Measurements from ENCODE around the gene TRDN. TPM values are rescaled to one million over a fixed set of nuclear protein-coding genes. Genes with fewer than 3 reads are reported as not detected.
"Not testable (repeated sequence)": the region's sequence is repeated elsewhere in the genome, so short reads cannot be mapped to it uniquely, and the experiment has no call there.

Gene TRDN
- total RNA-seq, 2 donors from 2014 or later: 1.9 to 2.2 TPM

DNA sequence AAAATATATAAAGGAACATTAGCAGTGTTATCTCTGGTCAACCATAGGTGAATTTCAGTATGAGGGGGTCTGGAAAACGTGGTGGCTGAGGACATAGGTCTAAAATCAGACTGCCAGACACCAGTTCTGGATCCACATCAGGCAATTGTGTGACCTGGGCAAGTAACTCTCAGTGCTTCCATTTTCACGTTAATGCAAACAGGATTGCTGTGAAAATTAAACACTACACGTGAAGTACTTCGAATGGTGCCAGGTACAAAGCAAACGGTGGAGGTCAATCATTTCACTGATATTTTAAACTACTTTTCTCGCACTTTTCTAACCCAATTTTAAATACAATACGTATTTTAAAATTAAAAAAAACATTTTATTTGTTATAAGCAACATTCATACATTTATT lies 315.7 kb downstream of the TRDN start:
- Histone ChIP-seq H3K4me3 (no peak overlapping the region), H3K36me3 (no peaks in the 10 kb centered on the region), H3K27me3 (replicated peaks; ENCODE audit: insufficient read depth) (no peaks in the 10 kb centered on the region), H3K9me3 (no peaks in the 10 kb centered on the region), H3K27ac (no peak overlapping the region), H3K4me1 (replicated peaks) (no peaks in the 10 kb centered on the region)
- intact Hi-C loops (cut with DNase I): no loop called here
- 71% methylated on average over 7 of the region's 7 CpGs for WGBS
- TF ChIP-seq, protein P1, sequence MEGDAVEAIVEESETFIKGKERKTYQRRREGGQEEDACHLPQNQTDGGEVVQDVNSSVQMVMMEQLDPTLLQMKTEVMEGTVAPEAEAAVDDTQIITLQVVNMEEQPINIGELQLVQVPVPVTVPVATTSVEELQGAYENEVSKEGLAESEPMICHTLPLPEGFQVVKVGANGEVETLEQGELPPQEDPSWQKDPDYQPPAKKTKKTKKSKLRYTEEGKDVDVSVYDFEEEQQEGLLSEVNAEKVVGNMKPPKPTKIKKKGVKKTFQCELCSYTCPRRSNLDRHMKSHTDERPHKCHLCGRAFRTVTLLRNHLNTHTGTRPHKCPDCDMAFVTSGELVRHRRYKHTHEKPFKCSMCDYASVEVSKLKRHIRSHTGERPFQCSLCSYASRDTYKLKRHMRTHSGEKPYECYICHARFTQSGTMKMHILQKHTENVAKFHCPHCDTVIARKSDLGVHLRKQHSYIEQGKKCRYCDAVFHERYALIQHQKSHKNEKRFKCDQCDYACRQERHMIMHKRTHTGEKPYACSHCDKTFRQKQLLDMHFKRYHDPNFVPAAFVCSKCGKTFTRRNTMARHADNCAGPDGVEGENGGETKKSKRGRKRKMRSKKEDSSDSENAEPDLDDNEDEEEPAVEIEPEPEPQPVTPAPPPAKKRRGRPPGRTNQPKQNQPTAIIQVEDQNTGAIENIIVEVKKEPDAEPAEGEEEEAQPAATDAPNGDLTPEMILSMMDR (IDR thresholded peaks at IDR 0.05): no peak
- TF ChIP-seq POLR2AphosphoS5 (IDR thresholded peaks at IDR 0.05) (no peak), POLR2A (IDR thresholded peaks at IDR 0.05) (no peak)
- no peak for DNase-seq (ENCODE audit: low spot score)

DNA sequence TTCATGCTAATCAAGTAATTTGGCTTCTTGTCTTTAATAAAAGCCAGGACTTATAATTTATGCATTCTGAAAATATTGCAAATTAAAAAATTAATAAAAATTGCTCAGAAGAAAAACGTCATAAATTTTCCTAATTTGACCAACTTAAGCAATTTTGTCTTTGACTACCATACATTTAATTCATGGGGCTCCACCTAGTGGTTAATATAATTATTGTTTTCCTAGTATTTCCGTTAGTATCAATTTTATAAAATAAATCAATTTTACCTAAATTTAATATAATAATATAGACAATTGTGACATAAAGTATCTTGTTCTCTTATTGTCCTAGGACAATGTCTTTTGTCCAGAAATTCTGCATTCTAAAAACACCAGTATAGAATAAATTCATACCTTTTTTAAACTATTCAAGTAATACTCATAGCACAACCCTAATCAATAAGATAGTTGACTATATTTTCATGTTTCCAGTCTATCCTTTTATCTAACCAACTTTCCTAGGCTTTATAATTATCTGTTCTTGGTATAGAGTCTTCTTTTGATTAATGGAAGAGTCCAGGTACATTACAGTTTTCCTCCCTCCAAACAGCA lies 319.9 kb downstream of the TRDN start:
- 2% methylated on average over 2 of the region's 2 CpGs for WGBS
- Histone ChIP-seq H3K27me3 (replicated peaks; ENCODE audit: insufficient read depth) (no peaks in the 10 kb centered on the region), H3K27ac (no peak overlapping the region), H3K9me3 (no peaks in the 10 kb centered on the region), H3K36me3 (no peaks in the 10 kb centered on the region), H3K4me3 (no peak overlapping the region), H3K4me1 (replicated peaks) (no peaks in the 10 kb centered on the region)
- intact Hi-C loops (cut with DNase I): loop anchor here (2.0 to 5.0 kb wide), 2 partner anchors 370 to 450 kb away; no protein-coding TSS in a partner anchor
- TF ChIP-seq, protein P1 (IDR thresholded peaks at IDR 0.05): peak; percentile 40 to 76 (median 55)
- no peak for TF ChIP-seq POLR2AphosphoS5 (IDR thresholded peaks at IDR 0.05)
- no peak for TF ChIP-seq POLR2A (IDR thresholded peaks at IDR 0.05)
- no peak for DNase-seq (ENCODE audit: low spot score)

DNA sequence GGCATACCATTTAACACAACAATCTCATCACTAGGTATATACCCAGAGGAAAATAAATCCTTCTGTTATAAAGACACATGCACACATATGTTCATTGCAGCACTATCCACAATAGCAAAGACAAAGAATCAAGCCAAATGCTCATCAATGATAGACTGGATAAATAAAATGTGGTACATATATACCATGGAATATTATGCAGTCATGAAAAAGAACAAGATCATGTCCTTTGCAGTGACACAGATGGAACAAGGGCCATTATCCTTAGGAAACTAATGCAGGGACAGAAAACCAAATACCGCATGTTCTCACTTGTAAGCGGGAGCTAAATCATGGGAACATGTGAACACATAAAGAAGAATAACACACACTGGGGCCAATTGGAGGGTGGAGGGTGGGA lies 322.3 kb downstream of the TRDN start:
- DNase-seq (ENCODE audit: low spot score); H3K36me3 ChIP-seq; H3K4me1 ChIP-seq (replicated peaks); H3K27me3 ChIP-seq (replicated peaks; ENCODE audit: insufficient read depth); H3K4me3 ChIP-seq; intact Hi-C loops (cut with DNase I); H3K27ac ChIP-seq; H3K9me3 ChIP-seq: not testable (repeated sequence)
- WGBS: 95% methylated on average over 2 of the region's 2 CpGs

DNA sequence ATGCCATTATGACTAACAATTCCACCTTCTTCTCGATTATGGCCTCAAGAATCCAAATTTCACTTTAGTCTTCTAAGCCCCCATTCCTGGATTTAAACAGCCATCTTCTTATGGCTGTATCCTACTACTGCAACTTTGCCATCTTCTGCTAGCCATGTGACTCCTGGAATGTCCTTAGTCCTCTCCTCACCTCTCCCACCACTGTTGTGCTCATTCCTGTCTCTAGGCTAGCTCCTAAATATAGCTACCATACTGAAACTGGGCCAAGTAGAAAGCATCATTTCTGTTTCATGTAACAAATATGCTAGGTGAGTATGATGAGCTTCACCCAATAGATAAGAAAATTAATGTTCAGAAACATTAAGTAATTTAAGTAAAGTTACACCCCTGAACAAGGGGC lies 327.6 kb downstream of the TRDN start:
- DNase-seq (ENCODE audit: low spot score): no peak
- TF ChIP-seq POLR2A (IDR thresholded peaks at IDR 0.05): no peak
- TF ChIP-seq, protein P1 (IDR thresholded peaks at IDR 0.05): no peak
- no peak for TF ChIP-seq POLR2AphosphoS5 (IDR thresholded peaks at IDR 0.05)
- H3K4me3 ChIP-seq: no peak overlapping the region
- H3K27me3 ChIP-seq (replicated peaks; ENCODE audit: insufficient read depth): no peaks in the 10 kb centered on the region
- intact Hi-C loops (cut with DNase I): no loop called here
- H3K36me3 ChIP-seq: no peaks in the 10 kb centered on the region
- WGBS: 88% methylated on average over 1 of the region's 1 CpG
- H3K9me3 ChIP-seq: no peaks in the 10 kb centered on the region
- H3K4me1 ChIP-seq (replicated peaks): no peaks in the 10 kb centered on the region
- H3K27ac ChIP-seq: no peak overlapping the region

DNA sequence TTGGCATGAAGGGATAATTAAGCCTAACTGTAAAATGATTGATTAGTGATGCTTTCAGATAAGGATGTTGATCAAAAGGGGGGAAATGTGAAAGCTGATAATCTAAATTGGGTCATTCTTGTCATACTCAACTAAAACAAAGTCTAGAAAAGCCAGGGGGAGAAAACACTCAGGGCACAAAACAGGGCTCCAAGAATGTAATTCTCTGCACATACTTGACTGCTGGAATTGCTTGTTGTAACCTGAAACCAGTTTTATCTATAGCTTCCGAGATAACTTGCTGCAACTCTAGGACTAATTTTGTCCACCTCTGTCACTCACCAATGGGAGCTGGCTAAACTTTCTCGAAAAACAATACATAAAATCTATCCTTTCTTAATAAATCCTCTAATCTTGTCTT lies 330.4 kb downstream of the TRDN start:
- Histone ChIP-seq H3K27me3 (replicated peaks; ENCODE audit: insufficient read depth) (no peaks in the 10 kb centered on the region), H3K36me3 (no peaks in the 10 kb centered on the region), H3K9me3 (no peaks in the 10 kb centered on the region), H3K27ac (no peak overlapping the region), H3K4me3 (no peak overlapping the region), H3K4me1 (replicated peaks) (no peaks in the 10 kb centered on the region)
- DNase-seq (ENCODE audit: low spot score): no peak
- intact Hi-C loops (cut with DNase I): no loop called here
- 33% methylated on average over 2 of the region's 2 CpGs for WGBS
- TF ChIP-seq, protein P1 (IDR thresholded peaks at IDR 0.05): no peak
- TF ChIP-seq POLR2AphosphoS5 (IDR thresholded peaks at IDR 0.05): no peak
- no peak for TF ChIP-seq POLR2A (IDR thresholded peaks at IDR 0.05)
